ENCODE results near the gene RPL28.
A peak's percentile ranks its signal among the peaks of the same experiment; 100 is the strongest.

The RPL28 gene

DNA sequence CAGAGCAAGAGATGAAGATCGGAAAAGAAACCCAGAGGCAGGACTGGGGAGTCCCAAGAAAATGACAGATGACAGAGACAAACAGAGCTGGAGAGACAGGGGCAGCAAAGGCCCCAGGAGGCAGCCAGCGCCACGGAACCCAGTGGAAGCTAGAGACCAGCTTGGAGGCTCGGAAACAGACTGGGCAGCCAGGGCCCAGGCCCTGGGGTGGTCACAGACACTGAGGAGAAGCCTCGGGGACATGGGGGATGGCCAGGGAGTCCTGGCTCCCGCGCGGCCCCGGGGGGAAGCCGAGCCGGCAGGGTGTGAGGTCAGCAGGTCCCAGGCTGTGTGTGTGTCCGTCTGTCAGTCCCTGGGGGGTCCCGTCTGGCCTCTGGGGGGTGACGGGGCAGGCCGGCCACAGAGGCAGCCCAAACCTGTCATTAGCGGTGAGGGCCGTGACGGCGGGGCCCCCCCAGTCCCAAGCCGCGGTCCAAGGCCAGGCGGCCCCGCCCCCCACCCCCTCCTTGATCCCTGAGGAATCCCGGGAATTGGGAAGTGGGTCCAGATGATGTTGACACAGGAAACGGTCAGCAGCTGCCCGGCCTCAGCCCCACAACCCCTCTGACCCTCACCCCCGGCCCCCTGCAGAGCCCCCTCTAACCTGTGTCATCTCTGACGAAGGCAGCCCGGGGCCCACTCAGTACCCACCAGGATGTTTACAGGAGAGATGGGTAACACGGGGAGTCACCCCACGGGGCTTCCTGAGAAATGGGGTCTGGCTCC is 11.6 kb upstream of the RPL28 start:
- DNase-seq (ENCODE audit: low spot score), result no peak
- Histone ChIP-seq H3K27ac (replicated peaks; ENCODE audit: low read length) (no peak overlapping the region), H3K79me1 (ENCODE audit: low read depth, low read length) (no peaks in the 10 kb centered on the region), H3K27me3 (ENCODE audit: control insufficient read depth in 3 of 3, insufficient read depth in 3 of 3, low read depth in 1 of 3, low read length in 3 of 3) (peaks cover 8 to 40% (median 16%) of the 10 kb centered on the region in 3 experiments), H3K14ac (ENCODE audit: low read length) (peak overlapping the region; percentile 82), H2AFZ (ENCODE audit: low read length) (peak overlapping the region; percentile 87), H2BK5ac (ENCODE audit: low read length) (peak overlapping the region; percentile 1), H3K23ac (ENCODE audit: low read depth, low read length, poor library complexity) (peak overlapping the region; percentile 39), H3K9me3 (replicated peaks in 1 of 2; ENCODE audit: control insufficient read depth in 2 of 2, insufficient read depth in 1 of 2, low read depth in 1 of 2, low read length in 2 of 2) (no peaks in the 10 kb centered on the region), H3K9ac (ENCODE audit: low read depth, low read length, poor library complexity) (peak overlapping the region; percentile 63), H3K4ac (ENCODE audit: low read length) (no peak overlapping the region), H3K4me3 (ENCODE audit: low read length in 2 of 2) (peak overlapping the region in 1 of 2 donors; percentile 25), H4K91ac (ENCODE audit: low read depth, low read length, poor library complexity) (no peak overlapping the region), H3K4me2 (ENCODE audit: insufficient read depth, low read length, poor library complexity, severe bottlenecking) (peak overlapping the region; percentile 14), H2BK15ac (ENCODE audit: low read length) (peak overlapping the region; percentile 93), H4K8ac (ENCODE audit: low read depth, low read length) (no peak overlapping the region), H2AK5ac (ENCODE audit: low read depth, low read length) (peak overlapping the region; percentile 96), H3K18ac (ENCODE audit: low read length) (peak overlapping the region; percentile 97), H3K4me1 (ENCODE audit: control insufficient read depth in 2 of 2, insufficient read depth in 1 of 2, low read depth in 1 of 2, low read length in 2 of 2) (peaks cover 41 to 51% of the 10 kb centered on the region in 2 donors), H3K36me3 (replicated peaks in 1 of 2; ENCODE audit: control insufficient read depth in 2 of 2, insufficient read depth in 2 of 2, low read length in 2 of 2) (no peaks in the 10 kb centered on the region), H2BK120ac (ENCODE audit: low read depth, low read length) (no peak overlapping the region), H2BK12ac (ENCODE audit: low read length) (no peak overlapping the region)
- WGBS, 2 donors (ENCODE audit: extremely low coverage in 2 of 2, insufficient read length in 2 of 2, insufficient replicate concordance in 1 of 2), result no CpG with 5 or more reads among the region's 31 CpGs

DNA sequence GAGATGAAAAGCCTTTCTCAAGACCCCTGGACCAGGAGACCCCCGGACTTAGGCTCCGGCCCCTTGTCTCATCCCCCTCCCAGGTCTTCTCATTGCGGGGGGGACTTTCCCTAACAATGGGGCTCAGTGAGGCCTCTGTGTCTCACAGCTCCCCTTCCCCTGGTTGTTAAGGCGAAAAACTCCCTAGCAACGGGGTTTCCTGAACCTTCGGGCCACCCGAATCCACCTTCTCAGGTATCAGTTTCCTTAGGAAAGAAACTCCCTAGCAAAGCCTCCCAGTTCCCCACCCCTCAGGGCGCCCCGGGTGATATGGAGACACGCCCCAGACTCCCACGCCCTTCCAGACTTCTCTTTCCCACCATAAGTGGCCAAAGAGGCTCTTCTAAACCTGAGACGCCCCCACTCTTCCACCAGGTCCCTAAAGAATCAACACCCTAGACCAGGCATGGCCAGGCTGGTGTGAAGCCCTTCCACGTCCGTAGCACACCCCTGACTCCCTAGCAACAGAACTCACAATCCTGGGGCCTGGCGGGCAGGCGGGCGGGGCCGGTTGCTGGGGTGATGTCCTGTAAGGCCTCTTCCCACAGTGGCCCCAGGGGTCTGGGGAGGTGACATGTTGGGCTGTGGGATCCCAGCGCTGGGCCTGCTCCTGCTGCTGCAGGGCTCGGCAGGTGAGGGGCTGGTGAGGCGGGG is 9.3 kb upstream of the RPL28 start, which contains the start of gene TMEM190:
TSS of gene TMEM190 (plus strand) at position 586 of the 693 bp plus-strand sequence. CDS start at position 614, 28 bp downstream.
- H3K27me3 ChIP-seq (ENCODE audit: control insufficient read depth in 3 of 3, insufficient read depth in 3 of 3, low read depth in 1 of 3, low read length in 3 of 3), result peaks cover 3 to 22% (median 6%) of the 10 kb centered on the region in 3 experiments
- H2BK120ac ChIP-seq (ENCODE audit: low read depth, low read length), result peak within 1 kb of the TSS; percentile 91
- H3K23ac ChIP-seq (ENCODE audit: low read depth, low read length, poor library complexity), result peak within 1 kb of the TSS; percentile 80
- peak within 1 kb of the TSS; percentile 43 for H4K91ac ChIP-seq (ENCODE audit: low read depth, low read length, poor library complexity)
- H3K4me1 ChIP-seq (ENCODE audit: control insufficient read depth in 2 of 2, insufficient read depth in 1 of 2, low read depth in 1 of 2, low read length in 2 of 2), result peaks cover 36 to 43% of the 10 kb centered on the region in 2 donors
- H3K4me2 ChIP-seq (ENCODE audit: insufficient read depth, low read length, poor library complexity, severe bottlenecking), result peak within 1 kb of the TSS; percentile 37
- H3K14ac ChIP-seq (ENCODE audit: low read length), result peak within 1 kb of the TSS; percentile 96
- H3K79me1 ChIP-seq (ENCODE audit: low read depth, low read length), result no peaks in the 10 kb centered on the region
- peak within 1 kb of the TSS; percentile 89 for H2BK15ac ChIP-seq (ENCODE audit: low read length)
- no CpG with 5 or more reads among the region's 21 CpGs for WGBS, 2 donors (ENCODE audit: extremely low coverage in 2 of 2, insufficient read length in 2 of 2, insufficient replicate concordance in 1 of 2)
- H4K8ac ChIP-seq (ENCODE audit: low read depth, low read length), result peak within 1 kb of the TSS; percentile 100
- peak within 1 kb of the TSS in 1 of 2 donors; percentile 50 for H3K4me3 ChIP-seq (ENCODE audit: low read length in 2 of 2)
- peak within 1 kb of the TSS; percentile 95 for H3K4ac ChIP-seq (ENCODE audit: low read length)
- H2AK5ac ChIP-seq (ENCODE audit: low read depth, low read length), result peak within 1 kb of the TSS; percentile 97
- H2BK5ac ChIP-seq (ENCODE audit: low read length), result peak within 1 kb of the TSS; percentile 87
- H3K27ac ChIP-seq (replicated peaks; ENCODE audit: low read length), result no peak within 1 kb of the TSS
- no peaks in the 10 kb centered on the region for H3K36me3 ChIP-seq (replicated peaks in 1 of 2; ENCODE audit: control insufficient read depth in 2 of 2, insufficient read depth in 2 of 2, low read length in 2 of 2)
- H3K9ac ChIP-seq (ENCODE audit: low read depth, low read length, poor library complexity), result peak within 1 kb of the TSS; percentile 90
- DNase-seq (ENCODE audit: low spot score), result no peak
- H2AFZ ChIP-seq (ENCODE audit: low read length), result peak within 1 kb of the TSS; percentile 64
- peak within 1 kb of the TSS; percentile 30 for H2BK12ac ChIP-seq (ENCODE audit: low read length)
- H3K9me3 ChIP-seq (replicated peaks in 1 of 2; ENCODE audit: control insufficient read depth in 2 of 2, insufficient read depth in 1 of 2, low read depth in 1 of 2, low read length in 2 of 2), result no peaks in the 10 kb centered on the region
- H3K18ac ChIP-seq (ENCODE audit: low read length), result peak within 1 kb of the TSS; percentile 98

DNA sequence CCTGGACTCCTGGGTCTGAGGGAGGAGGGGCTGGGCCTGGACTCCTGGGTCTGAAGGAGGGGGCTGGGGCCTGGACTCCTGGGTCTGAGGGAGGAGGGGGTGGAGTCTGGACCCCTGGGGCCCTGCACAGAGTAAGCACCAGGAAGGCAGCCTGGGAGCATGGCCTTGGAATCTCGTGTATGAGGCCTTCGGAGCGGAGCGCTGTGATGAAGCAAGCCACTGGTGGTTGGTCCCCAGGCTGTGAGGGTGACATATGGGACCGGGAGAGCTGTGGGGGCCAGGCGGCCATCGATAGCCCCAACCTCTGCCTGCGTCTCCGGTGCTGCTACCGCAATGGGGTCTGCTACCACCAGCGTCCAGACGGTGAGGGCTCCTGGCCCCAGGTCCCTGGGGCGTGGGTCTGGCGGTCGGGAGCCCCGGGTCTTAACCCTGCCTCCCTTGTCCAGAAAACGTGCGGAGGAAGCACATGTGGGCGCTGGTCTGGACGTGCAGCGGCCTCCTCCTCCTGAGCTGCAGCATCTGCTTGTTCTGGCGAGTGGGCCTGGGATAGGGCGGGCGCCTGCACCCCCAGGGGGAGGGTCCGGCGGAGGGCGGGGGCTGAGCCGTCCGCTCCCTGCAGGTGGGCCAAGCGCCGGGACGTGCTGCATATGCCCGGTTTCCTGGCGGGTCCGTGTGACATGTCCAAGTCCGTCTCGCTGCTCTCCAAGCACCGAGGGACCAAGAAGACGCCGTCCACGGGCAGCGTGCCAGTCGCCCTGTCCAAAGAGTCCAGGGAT is 8.2 kb upstream of the RPL28 start:
- Histone ChIP-seq H4K91ac (ENCODE audit: low read depth, low read length, poor library complexity) (peak overlapping the region; percentile 43), H3K4me3 (ENCODE audit: low read length in 2 of 2) (peak overlapping the region in 1 of 2 donors; percentile 50), H2BK5ac (ENCODE audit: low read length) (peak overlapping the region; percentile 87), H3K4ac (ENCODE audit: low read length) (peak overlapping the region; percentile 95), H4K8ac (ENCODE audit: low read depth, low read length) (peak overlapping the region; percentile 100), H3K4me2 (ENCODE audit: insufficient read depth, low read length, poor library complexity, severe bottlenecking) (peak overlapping the region; percentile 37), H2BK15ac (ENCODE audit: low read length) (peak overlapping the region; percentile 89), H3K4me1 (ENCODE audit: control insufficient read depth in 2 of 2, insufficient read depth in 1 of 2, low read depth in 1 of 2, low read length in 2 of 2) (peaks cover 31 to 41% of the 10 kb centered on the region in 2 donors), H3K14ac (ENCODE audit: low read length) (peak overlapping the region; percentile 96), H3K9me3 (replicated peaks in 1 of 2; ENCODE audit: control insufficient read depth in 2 of 2, insufficient read depth in 1 of 2, low read depth in 1 of 2, low read length in 2 of 2) (peaks cover 0 to under 1% of the 10 kb centered on the region in 2 donors), H2BK12ac (ENCODE audit: low read length) (peak overlapping the region; percentile 99), H2AK5ac (ENCODE audit: low read depth, low read length) (peak overlapping the region; percentile 97), H3K27me3 (ENCODE audit: control insufficient read depth in 3 of 3, insufficient read depth in 3 of 3, low read depth in 1 of 3, low read length in 3 of 3) (peaks cover 0 to 16% (median 0%) of the 10 kb centered on the region in 3 experiments), H3K79me1 (ENCODE audit: low read depth, low read length) (no peaks in the 10 kb centered on the region), H3K36me3 (replicated peaks in 1 of 2; ENCODE audit: control insufficient read depth in 2 of 2, insufficient read depth in 2 of 2, low read length in 2 of 2) (no peaks in the 10 kb centered on the region), H3K18ac (ENCODE audit: low read length) (peak overlapping the region; percentile 98), H2BK120ac (ENCODE audit: low read depth, low read length) (peak overlapping the region; percentile 91), H3K27ac (replicated peaks; ENCODE audit: low read length) (no peak overlapping the region), H3K23ac (ENCODE audit: low read depth, low read length, poor library complexity) (peak overlapping the region; percentile 91), H2AFZ (ENCODE audit: low read length) (peak overlapping the region; percentile 64), H3K9ac (ENCODE audit: low read depth, low read length, poor library complexity) (peak overlapping the region; percentile 90)
- no peak for DNase-seq (ENCODE audit: low spot score)
- no CpG with 5 or more reads among the region's 43 CpGs for WGBS, 2 donors (ENCODE audit: extremely low coverage in 2 of 2, insufficient read length in 2 of 2, insufficient replicate concordance in 1 of 2)

Measured in neuronal stem cell (in vitro differentiated cells).